ENCODE measurements around the gene C11orf24.

C11orf24 gene

GRCh38 chr11:68313574-68314202 is 41.9 kb upstream of the C11orf24 start:
- no peak for TF ChIP-seq CTCF (IDR thresholded peaks at IDR 0.05; ENCODE audit: low read depth, low read length)
- peak; percentile 18; the same call in 1 of the 2 replicates for TF ChIP-seq MYC (IDR thresholded peaks at IDR 0.05; ENCODE audit: low read depth, low read length)
- TF ChIP-seq MAX (IDR thresholded peaks at IDR 0.05; ENCODE audit: low read depth, low read length), result peak; percentile 38; the same call in 1 of the 2 replicates
- peak overlapping the region; percentile 76 for H3K4me3 ChIP-seq (ENCODE audit: low read depth, low read length)
- peak; percentile 74 for DNase-seq (ENCODE audit: low read depth)

GRCh38 chr11:68312780-68313573 is 41.2 kb upstream of the C11orf24 start:
- H3K4me3 ChIP-seq (ENCODE audit: low read depth, low read length), result peak overlapping the region; percentile 76
- TF ChIP-seq MAX (IDR thresholded peaks at IDR 0.05; ENCODE audit: low read depth, low read length), result 0 out of 2 replicates have a peak, but pooled peaks have one; percentile 24
- TF ChIP-seq CTCF (IDR thresholded peaks at IDR 0.05; ENCODE audit: low read depth, low read length), result no peak
- 0 out of 2 replicates have a peak, but pooled peaks have one; percentile 20 for TF ChIP-seq MYC (IDR thresholded peaks at IDR 0.05; ENCODE audit: low read depth, low read length)
- no peak for TF ChIP-seq POLR2A (IDR thresholded peaks at IDR 0.05; ENCODE audit: extremely low read depth, insufficient read length)
- peak; percentile 53 for DNase-seq (ENCODE audit: low read depth)

- peak within 1 kb of the TSS; percentile 76 for H3K4me3 ChIP-seq (ENCODE audit: low read depth, low read length)
- TF ChIP-seq MYC (IDR thresholded peaks at IDR 0.05; ENCODE audit: low read depth, low read length), result peak; percentile 15; the same call in 1 of the 2 replicates
- TF ChIP-seq CTCF (IDR thresholded peaks at IDR 0.05; ENCODE audit: low read depth, low read length), result no peak
- peak; percentile 45 for TF ChIP-seq POLR2A (IDR thresholded peaks at IDR 0.05; ENCODE audit: extremely low read depth, insufficient read length)
- no peak for TF ChIP-seq MAX (IDR thresholded peaks at IDR 0.05; ENCODE audit: low read depth, low read length)
- DNase-seq (ENCODE audit: low read depth), result peak; percentile 64
Observed at GRCh38 chr11:68312117-68312779, 40.5 kb upstream of the C11orf24 start, which contains the start of gene LRP5. Gene LRP5 (plus strand): TSS chr11:68312591. CDS start chr11:68312715, 124 bp downstream.

- no peak for TF ChIP-seq POLR2A (IDR thresholded peaks at IDR 0.05; ENCODE audit: extremely low read depth, insufficient read length)
- no peak for TF ChIP-seq MAX (IDR thresholded peaks at IDR 0.05; ENCODE audit: low read depth, low read length)
- H3K4me3 ChIP-seq (ENCODE audit: low read depth, low read length), result no peak overlapping the region
- peak; percentile 28 for DNase-seq (ENCODE audit: low read depth)
Observed at GRCh38 chr11:68311160-68312116, 39.7 kb upstream of the C11orf24 start.

GRCh38 chr11:68309621-68310185 is 37.9 kb upstream of the C11orf24 start:
- no peak for TF ChIP-seq MYC (IDR thresholded peaks at IDR 0.05; ENCODE audit: low read depth, low read length)
- TF ChIP-seq CTCF (IDR thresholded peaks at IDR 0.05; ENCODE audit: low read depth, low read length), result no peak
- no peak for TF ChIP-seq MAX (IDR thresholded peaks at IDR 0.05; ENCODE audit: low read depth, low read length)
- TF ChIP-seq POLR2A (IDR thresholded peaks at IDR 0.05; ENCODE audit: extremely low read depth, insufficient read length), result no peak
- no peak overlapping the region for H3K4me3 ChIP-seq (ENCODE audit: low read depth, low read length)

More at GRCh38 chr11:68309621-68310185, 37.9 kb upstream of the C11orf24 start:
- DNase-seq (ENCODE audit: low read depth), result no peak

All from NB4 (cell line).